Stimulated activated CD4-positive, alpha-beta T cell treated with anti-CD3 and anti-CD28 coated beads, Interleukin-1b, Interleukin-23, amount 100 ng/mL, for 1 hour (primary cell): ENCODE results near the gene UCN2.
"Not testable (repeated sequence)": the region's sequence is repeated elsewhere in the genome, so short reads cannot be mapped to it uniquely, and the experiment has no call there.

ENCODE experiments used
- DNase-seq, 2 donors: peaks; one replicate each; pipeline ENCODE4 v3.0.0-alpha.2; 2020; ENCODE audit warnings: low read depth in 2 of 2

Gene UCN2

GRCh38 chr3:48536116-48536515 lies 27.5 kb downstream of the UCN2 start:
- no peak for DNase-seq

GRCh38 chr3:48535578-48535977 lies 28.0 kb downstream of the UCN2 start:
- no peak for DNase-seq

- no peak for DNase-seq
Measured at GRCh38 chr3:48532977-48533337, 30.6 kb downstream of the UCN2 start.

GRCh38 chr3:48532271-48532976 lies 31.2 kb downstream of the UCN2 start:
- no peak for DNase-seq

- DNase-seq, result not testable (repeated sequence)
Measured at GRCh38 chr3:48530701-48531100, 32.9 kb downstream of the UCN2 start.

GRCh38 chr3:48528754-48529153 lies 34.8 kb downstream of the UCN2 start:
- DNase-seq, result no peak

- no peak for DNase-seq
Measured at GRCh38 chr3:48528048-48528447, 35.5 kb downstream of the UCN2 start.

- no peak for DNase-seq
Measured at GRCh38 chr3:48524970-48525369, 38.6 kb downstream of the UCN2 start.

GRCh38 chr3:48521635-48522034 lies 41.9 kb downstream of the UCN2 start:
- no peak for DNase-seq

GRCh38 chr3:48519277-48519643 lies 44.3 kb downstream of the UCN2 start:
- DNase-seq, result no peak

GRCh38 chr3:48518638-48519276 lies 44.8 kb downstream of the UCN2 start:
- DNase-seq, result no peak

- DNase-seq, result no peak
Measured at GRCh38 chr3:48518069-48518468, 45.5 kb downstream of the UCN2 start.

- no peak for DNase-seq
Measured at GRCh38 chr3:48516571-48516970, 47.0 kb downstream of the UCN2 start.

- no peak for DNase-seq
Measured at GRCh38 chr3:48514431-48515227, 49.0 kb downstream of the UCN2 start.
